Brain microvascular endothelial cell (primary cell): ENCODE data around the gene MR1.

Source experiments
- DNase-seq: peaks from one replicate; pipeline ENCODE4 v3.0.0-alpha.2; 2020
- H3K27ac ChIP-seq: fragments of 250-450 bp; sonication (Bioruptor Pico); 2 replicates; pipeline ENCODE4 v1.5.1; 2020; ENCODE audit warnings: mild to moderate bottlenecking, moderate library complexity
- H3K27me3 ChIP-seq: fragments of 250-450 bp; sonication (Bioruptor Pico); replicated peaks from 2 replicates; pipeline ENCODE4 v1.5.1; 2020; ENCODE audit warnings: mild to moderate bottlenecking
- H3K36me3 ChIP-seq: fragments of 250-450 bp; sonication (Bioruptor Pico); replicated peaks from 2 replicates; pipeline ENCODE4 v1.5.1; 2020; ENCODE audit warnings: mild to moderate bottlenecking
- H3K4me3 ChIP-seq: 2 replicates; pipeline ENCODE4 v1.5.1; 2011; ENCODE audit warnings: low read depth, mild to moderate bottlenecking, control low read depth, low read length, moderate library complexity
- in situ Hi-C: cut with HindIII; loops from 2 replicates; pipeline ENCODE4 v1.10.0; 2017; ENCODE audit warnings: low sequenced_read_pairs, low pct_ligation_motif_present
- TF ChIP-seq, protein P1 (sequence below): IDR thresholded peaks from 2 replicates; pipeline ENCODE4 v1.5.1; 2011; ENCODE audit warnings: low read depth, mild to moderate bottlenecking, moderate library complexity, low read length, control low read depth, inconsistent platforms; ENCODE audit errors: missing control alignments

Gene MR1

GRCh38 chr1:181062836-181063428 lies 29.1 kb downstream of the MR1 start:
- Histone ChIP-seq H3K4me3 (no peak overlapping the region), H3K36me3 (no peaks in the 10 kb centered on the region), H3K27ac (no peak overlapping the region), H3K27me3 (no peaks in the 10 kb centered on the region)
- in situ Hi-C loops = no loop called here
- TF ChIP-seq, protein P1, sequence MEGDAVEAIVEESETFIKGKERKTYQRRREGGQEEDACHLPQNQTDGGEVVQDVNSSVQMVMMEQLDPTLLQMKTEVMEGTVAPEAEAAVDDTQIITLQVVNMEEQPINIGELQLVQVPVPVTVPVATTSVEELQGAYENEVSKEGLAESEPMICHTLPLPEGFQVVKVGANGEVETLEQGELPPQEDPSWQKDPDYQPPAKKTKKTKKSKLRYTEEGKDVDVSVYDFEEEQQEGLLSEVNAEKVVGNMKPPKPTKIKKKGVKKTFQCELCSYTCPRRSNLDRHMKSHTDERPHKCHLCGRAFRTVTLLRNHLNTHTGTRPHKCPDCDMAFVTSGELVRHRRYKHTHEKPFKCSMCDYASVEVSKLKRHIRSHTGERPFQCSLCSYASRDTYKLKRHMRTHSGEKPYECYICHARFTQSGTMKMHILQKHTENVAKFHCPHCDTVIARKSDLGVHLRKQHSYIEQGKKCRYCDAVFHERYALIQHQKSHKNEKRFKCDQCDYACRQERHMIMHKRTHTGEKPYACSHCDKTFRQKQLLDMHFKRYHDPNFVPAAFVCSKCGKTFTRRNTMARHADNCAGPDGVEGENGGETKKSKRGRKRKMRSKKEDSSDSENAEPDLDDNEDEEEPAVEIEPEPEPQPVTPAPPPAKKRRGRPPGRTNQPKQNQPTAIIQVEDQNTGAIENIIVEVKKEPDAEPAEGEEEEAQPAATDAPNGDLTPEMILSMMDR = no peak
- DNase-seq = no peak

DNA sequence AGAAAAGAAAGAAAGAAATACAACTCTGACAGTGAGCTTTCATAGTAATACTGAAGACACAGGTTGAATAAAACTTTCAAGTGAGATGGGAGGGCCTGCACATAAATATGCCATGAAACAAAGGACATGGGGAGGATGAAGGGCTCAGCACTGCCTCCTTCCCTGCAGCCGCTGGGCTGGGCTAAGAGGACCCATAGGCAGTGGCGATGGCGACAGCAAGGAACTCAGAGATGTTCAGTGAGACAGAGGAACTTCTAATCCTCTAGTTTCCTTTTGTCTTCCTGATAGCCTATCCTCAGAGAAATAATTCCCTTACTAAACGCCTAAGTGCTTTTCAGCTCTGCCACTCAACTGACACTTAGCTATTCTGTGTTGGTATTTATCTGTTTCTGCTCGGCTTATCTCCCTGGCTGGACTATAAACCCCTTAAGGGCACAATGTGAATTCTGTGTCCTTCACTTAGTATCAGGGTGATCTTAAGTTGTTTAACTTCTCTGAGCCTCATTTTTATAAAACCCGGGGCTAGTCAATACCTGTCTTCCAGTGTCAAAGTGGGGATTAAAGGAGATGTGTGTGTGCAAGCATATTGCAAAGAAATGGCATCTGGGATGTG lies 30.3 kb downstream of the MR1 start:
- DNase-seq = no peak
- TF ChIP-seq, protein P1 = no peak
- in situ Hi-C loops = no loop called here

GRCh38 chr1:181064702-181065101 lies 30.9 kb downstream of the MR1 start:
- in situ Hi-C loops = no loop called here
- TF ChIP-seq, protein P1 = no peak
- no peaks in the 10 kb centered on the region for H3K36me3 ChIP-seq
- no peak overlapping the region for H3K27ac ChIP-seq
- no peak overlapping the region for H3K4me3 ChIP-seq
- H3K27me3 ChIP-seq = no peaks in the 10 kb centered on the region
- no peak for DNase-seq

More for the DNA sequence above, 30.3 kb downstream of the MR1 start:
- H3K4me3 ChIP-seq = no peak overlapping the region
- H3K27ac ChIP-seq = no peak overlapping the region
- H3K27me3 ChIP-seq = no peaks in the 10 kb centered on the region
- H3K36me3 ChIP-seq = no peaks in the 10 kb centered on the region

GRCh38 chr1:181073638-181074037 lies 39.9 kb downstream of the MR1 start:
- DNase-seq = peak; percentile 85
- Histone ChIP-seq H3K4me3 (no peak overlapping the region), H3K36me3 (no peaks in the 10 kb centered on the region), H3K27ac (no peak overlapping the region), H3K27me3 (no peaks in the 10 kb centered on the region)
- in situ Hi-C loops = no loop called here
- TF ChIP-seq, protein P1 = no peak

DNA sequence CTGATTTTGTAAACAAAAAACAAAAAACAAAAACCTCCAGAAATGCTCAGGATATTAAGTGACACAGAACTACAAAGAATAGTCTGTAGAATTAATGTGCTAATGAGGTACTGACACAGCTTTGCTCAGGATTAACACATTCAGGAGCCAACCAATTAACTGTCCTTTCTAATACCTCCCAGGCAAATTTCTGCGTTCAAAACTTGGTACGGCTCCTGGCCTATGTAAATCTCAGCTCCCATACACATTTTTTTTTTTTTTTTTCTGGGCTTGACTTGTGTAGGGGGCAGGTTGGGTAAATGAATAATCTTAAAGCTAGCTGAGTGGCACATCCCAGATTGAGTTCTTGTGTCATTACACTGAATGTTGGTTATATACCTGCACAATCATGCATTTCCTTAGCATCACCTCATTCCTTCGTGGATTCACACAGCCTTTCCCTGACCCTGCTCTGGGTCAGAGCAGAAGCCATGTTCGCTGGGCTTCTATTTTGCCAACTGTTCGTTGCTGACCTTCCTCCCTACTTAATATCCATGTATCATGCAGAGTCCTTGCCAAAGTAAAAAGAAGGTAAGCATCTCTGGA lies 42.1 kb downstream of the MR1 start:
- Histone ChIP-seq H3K4me3 (no peak overlapping the region), H3K36me3 (no peaks in the 10 kb centered on the region), H3K27me3 (no peaks in the 10 kb centered on the region), H3K27ac (no peak overlapping the region)
- in situ Hi-C loops = no loop called here
- TF ChIP-seq, protein P1 = no peak
- DNase-seq = no peak
